NCI-H748 treated with DMSO at 0.1 percent for 48 hours (cell line): ENCODE measurements around the gene TPO.

Source experiments
- DNase-seq: peaks from one replicate; lab custom pipeline; 2025; lab: John Stamatoyannopoulos, UW

The TPO gene

DNA sequence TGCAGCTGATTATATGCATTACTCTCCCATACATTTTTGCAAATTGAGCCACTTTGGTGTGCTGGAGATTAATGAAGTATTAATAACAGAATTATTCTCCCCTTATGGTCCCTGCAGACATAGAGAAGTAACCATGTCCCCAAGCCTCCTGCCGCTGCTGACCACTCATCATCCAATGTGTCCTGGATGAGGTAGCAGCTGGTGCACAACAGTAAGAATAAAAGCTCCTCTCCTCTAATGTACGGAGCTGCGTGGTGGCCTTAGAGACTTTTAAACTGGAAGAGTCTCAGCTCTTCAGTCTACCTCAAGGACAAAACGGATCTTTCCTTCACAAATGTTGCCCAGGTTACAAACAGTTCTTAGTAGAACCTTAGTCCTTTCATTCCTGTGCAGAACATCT lies 37.7 kb downstream of the TPO start:
- DNase-seq, result no peak

GRCh38 chr2:1451422-1451821 lies 38.2 kb downstream of the TPO start:
- DNase-seq, result no peak

GRCh38 chr2:1453561-1453960 lies 40.3 kb downstream of the TPO start:
- no peak for DNase-seq

- no peak for DNase-seq
Observed at GRCh38 chr2:1454346-1454745, 41.1 kb downstream of the TPO start.

DNA sequence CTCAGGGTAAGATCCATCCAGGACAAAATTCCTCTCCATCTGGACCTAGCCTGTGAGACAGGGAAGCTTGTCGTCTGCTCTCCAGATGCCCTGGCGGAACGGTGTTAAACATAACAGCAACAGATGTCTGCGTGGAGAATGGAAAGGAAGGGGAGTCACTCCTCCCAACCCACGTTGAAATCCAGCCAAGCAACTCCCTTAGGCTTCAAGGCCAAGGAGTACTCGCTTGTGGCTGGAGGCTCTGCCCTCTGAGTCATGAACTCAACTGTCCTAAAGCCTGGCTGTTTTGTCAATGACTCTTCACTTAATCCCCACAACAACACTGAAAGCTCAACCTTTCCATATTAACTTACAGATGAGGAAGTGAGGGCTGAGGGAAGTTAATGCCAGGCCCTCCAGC lies 42.2 kb downstream of the TPO start:
- DNase-seq, result no peak

DNA sequence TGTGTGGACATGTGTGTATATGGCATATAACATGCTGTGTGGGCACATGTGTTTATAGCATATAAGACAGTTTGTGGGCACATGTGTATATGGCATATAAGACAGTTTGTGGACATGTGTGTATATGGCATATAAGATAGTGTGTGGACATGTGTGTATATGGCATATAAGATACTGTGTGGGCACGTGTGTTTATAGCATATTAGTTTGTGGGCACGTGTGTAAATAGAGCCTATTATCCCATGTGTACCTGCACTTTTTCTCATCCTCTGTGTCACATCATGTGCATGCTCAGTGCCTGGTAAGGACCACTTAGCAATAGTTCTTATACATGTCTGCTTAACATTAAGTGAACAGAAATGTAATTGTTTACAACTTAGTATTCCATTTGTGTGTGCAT lies 45.2 kb downstream of the TPO start:
- no peak for DNase-seq

DNA sequence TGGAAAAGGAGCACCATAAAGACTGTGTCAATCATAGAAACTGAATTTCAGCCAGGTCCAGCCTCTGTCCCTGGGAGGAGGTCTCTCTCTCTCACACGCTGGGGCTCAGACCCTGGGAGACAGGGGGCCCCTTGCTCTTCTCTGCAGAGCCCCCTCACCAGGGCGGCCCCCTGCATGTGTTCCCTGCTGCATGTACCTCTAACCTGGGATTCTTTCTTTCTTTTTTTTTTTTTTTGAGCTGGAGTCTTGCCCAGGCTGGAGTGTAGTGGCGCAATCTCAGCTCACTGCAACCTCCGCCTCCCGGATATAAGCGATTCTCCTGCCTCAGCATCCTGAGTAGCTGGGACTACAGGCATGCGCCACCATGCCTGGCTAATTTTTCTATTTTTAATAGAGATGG lies 46.5 kb downstream of the TPO start:
- DNase-seq, result no peak

DNA sequence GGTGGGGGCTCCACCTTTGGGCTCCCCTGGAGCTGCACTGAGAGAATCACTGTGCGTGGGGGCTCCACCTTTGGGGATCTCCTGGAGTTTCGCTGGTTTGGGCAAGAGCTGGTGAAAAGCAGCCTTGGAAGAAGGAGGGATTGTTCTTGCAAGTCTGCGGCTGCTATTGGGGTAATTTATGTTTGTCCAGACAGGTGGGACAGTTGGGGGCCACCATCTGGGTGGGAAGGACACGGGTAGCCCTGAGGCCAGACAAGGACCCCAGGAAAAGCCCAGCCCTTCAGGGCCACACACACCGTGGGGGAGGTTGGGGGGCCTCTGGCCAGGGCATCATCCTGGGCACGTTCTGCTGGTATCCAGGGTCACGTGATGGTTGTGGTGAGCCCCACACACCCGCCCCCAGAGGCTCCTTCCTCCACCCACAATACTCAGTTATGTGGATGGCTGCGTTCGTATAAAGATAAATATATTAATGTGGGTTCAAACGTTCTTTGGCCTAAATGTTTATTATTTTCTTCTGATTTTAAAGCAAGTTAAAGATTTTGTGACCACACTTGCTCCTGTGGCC lies 47.7 kb downstream of the TPO start:
- no peak for DNase-seq

DNA sequence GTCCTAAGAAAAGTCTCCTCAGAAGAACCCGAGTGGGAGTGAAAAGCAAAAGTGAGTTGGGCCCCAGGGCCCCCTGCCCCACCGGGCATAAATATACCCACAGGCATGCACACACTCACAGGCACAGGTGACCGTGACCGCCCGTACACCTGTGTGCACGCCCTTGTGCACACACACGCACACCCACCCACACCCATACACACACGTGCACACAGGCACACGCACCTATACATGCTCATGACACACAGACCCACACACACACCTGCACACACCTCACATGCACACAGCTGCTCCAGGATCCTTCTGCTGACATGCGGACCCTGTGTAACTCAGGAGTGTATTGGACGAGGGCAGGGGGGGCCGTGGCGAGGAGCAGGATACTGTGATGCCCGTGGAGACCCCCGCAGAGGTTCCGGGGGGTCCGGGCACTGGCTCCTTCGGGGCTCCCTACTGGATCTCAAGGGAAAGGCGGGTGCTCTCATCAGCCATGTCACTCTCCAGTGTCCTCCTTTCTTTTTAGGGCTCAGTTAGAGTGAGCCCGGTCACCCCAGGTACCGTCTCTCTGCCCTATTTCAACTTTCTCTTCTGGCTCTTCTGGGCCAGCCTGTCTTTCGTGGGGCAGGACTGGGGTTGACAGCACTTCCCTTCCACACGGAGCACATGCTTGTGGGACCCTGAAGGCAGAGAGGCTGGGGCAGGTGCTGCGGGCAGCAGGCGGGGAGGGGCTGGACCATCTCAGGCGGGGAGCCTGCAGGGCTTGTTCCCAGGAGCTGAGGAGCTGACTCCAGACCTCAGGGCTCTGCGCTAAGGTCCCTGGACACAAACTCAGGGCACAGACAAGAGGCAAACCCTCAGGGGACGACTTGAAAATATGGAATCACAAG lies 48.5 kb downstream of the TPO start:
- DNase-seq, result no peak

GRCh38 chr2:1462994-1463393 lies 49.7 kb downstream of the TPO start:
- no peak for DNase-seq

DNA sequence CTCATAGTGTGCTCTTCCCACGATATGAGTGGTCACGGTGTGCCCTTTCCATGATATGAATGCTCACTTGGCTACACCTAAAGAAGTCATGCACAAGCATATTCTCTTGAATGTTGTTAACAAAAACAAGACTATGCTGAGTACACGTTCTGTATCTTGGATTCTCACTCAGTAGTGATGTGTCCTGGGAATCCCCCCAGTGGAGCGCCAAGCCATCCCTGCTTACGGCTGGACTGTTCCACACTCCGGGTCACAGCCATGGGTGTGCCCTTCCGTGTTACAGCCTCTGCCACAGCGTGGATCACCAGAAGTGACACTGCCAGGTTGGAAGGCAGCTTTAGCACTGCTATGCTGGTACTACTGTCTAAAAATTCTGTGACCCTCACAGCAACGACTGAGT lies 59.1 kb downstream of the TPO start:
- no peak for DNase-seq

DNA sequence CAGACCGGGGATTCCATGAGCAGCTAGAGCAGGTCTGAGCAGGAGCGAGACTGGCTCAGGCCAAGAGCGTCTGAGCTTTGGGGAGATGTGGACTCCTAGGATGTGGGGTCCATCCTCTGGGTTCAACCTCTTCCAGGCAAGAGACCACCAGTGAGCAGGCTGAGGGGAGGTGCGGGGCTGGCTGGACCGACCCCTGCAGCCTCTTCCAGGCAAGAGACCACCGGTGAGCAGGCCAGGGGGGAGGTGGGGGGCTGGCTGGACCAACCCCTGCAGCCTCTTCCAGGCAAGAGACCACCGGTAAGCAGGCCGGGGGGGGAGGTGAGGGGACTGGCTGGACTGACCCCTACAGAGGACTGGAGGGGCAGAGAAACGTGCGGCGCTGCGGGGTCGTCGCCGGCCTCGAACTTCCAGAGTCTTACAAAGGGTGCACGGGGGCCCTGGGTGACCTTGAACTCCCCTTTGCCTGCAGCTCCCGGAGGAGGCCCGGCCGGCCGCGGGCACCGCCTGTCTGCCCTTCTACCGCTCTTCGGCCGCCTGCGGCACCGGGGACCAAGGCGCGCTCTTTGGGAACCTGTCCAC lies 63.4 kb downstream of the TPO start:
- no peak for DNase-seq

DNA sequence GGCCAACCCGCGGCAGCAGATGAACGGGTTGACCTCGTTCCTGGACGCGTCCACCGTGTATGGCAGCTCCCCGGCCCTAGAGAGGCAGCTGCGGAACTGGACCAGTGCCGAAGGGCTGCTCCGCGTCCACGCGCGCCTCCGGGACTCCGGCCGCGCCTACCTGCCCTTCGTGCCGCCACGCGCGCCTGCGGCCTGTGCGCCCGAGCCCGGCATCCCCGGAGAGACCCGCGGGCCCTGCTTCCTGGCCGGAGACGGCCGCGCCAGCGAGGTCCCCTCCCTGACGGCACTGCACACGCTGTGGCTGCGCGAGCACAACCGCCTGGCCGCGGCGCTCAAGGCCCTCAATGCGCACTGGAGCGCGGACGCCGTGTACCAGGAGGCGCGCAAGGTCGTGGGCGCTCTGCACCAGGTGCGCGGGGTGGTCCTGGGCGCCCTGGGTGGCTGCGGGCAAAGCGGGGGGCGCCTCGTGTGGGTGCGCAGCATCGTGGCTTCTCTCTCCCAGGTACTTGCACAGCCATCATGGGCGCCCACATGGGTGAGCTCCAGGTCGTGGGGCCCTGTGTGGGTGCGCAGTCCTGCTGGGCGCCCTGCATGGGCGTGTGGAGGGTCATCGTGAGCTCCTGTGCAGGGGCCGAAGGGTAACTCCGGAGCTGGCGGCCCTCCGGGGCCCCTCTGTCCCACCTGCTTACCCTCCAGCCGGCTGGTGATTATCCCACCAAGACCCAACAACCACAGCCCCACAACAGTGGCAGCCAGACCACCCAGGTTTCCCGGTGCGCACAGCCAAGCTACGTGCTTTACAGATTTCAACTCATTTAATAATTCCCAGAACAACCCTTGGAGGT lies 64.2 kb downstream of the TPO start:
- DNase-seq, result no peak

GRCh38 chr2:1478311-1479305 lies 65.3 kb downstream of the TPO start:
- DNase-seq, result no peak

DNA sequence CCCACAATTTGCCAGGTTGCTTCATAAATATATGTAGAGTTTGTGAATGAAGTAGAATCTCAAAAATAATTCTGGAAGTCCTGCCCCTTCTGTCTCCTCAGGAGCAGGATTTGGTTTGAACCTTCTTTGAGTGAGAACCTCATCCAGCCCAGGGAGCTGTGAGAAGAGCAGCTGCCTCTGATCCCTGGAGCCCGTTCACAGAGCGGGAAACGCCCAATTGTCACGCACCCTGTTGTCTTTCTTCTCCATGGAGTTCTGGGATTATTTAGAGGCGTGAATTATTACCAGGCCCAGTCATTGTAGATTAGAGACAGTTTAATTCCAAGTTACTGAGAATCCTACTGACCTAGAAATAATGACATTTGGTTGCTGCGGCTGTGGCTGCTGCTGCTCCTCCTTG lies 66.1 kb downstream of the TPO start:
- DNase-seq, result no peak

- DNase-seq, result no peak
Observed at GRCh38 chr2:1480671-1481076, 67.4 kb downstream of the TPO start.

DNA sequence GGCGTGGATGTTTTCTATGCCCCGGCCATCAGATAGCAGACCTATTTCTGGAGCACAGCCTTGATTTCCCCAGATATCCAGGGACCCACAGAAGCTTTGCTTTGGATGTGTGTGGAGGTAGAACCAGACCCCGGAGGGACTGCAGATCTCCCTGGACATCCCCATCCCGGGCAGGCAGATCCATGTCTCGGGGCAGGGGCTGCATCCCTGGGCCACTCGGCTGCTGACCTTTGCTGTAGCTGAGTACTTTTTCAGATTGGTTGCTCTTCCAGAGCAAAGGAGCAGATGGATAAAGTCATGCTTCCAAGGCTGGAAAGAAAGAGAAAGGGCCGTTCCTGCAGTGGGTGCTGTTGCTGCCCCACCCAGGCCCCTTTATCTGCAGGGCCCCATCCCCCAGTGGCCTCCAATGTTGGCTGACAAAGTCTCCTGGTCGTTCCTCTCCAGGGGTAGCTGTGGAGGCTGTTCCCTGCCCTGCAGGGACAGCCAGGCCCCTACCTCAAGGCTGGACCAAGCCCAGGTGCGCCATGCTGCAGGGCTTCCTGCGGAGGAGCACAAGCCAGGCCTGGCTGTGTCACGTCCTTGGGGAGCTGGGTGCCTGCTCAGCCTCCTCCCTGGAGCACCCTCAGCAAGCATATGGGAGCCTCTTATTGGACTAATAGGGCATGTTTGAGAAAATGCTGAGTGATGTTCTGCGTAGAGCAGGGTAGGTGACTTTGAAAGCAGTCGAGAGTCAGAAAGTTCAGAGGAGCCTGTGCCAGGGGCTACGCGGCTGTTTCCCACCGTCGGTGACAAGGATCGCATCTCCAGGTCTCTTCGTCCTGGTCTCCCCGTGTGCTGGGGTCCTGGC lies 68.4 kb downstream of the TPO start:
- DNase-seq, result no peak

GRCh38 chr2:1482253-1482675 lies 69.0 kb downstream of the TPO start:
- DNase-seq, result no peak

DNA sequence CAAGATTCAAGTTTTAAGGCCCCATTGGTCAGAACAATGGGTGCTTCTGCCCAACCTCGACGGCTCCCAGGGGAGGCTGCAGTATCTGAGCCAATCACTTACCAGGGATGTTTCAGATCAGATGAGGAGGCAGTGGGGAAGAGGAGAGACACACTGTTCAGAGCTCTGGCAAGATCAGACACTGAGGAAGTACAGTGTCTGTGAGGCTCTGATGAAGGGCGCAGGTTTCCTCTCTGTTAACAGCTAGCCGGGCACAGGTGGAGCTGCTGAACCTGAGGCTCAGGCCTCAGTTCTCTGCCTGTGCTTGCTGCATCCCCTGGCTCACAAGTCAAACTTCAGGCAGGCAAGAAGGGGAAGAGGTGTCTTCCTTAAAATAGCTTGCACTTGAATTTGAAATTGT lies 69.7 kb downstream of the TPO start:
- DNase-seq, result no peak

DNA sequence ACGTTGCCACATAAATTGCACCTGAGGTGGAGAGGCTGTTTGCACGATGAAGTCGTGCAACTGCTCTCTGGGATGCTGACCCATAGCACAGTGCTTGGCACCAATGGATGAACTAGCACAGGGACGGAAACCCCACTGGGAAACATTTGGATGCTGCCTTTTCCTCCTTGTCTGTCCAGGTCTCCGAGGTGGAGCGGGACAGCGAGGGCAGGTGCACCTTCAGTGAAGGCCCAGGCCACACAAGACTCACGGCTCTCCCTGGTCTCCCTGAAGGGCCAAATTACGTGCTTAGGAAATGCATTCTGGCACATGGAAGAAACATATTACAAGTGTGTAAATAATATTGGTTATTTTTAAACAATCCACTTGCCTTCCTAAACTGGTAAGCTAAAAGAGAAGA lies 70.3 kb downstream of the TPO start:
- DNase-seq, result no peak
